CD14-positive monocyte (primary cell): Measurements from ENCODE around the gene CNOT11. TPM values are rescaled to one million over a fixed set of nuclear protein-coding genes. Genes with fewer than 3 reads are reported as not detected.

Experiments
- DNase-seq, 3 donors: peaks; one replicate each; pipeline ENCODE4 v3.0.0-alpha.2; 2011 to 2022
- H2AFZ ChIP-seq: 2 replicates; pipeline ENCODE4 v1.6.0; 2012; ENCODE audit warnings: mild to moderate bottlenecking, low read depth, low read length, inconsistent platforms; ENCODE audit not compliant: insufficient read depth, poor library complexity, severe bottlenecking
- H3K27ac ChIP-seq, 2 donors: 1 replicate in 1 of 2; 2 replicates in 1 of 2; pipeline ENCODE4 v1.5.1; 2012 to 2013; ENCODE audit warnings: low read length in 2 of 2, control low read depth in 1 of 2, inconsistent platforms in 1 of 2, low read depth in 1 of 2, mild to moderate bottlenecking in 1 of 2
- H3K27me3 ChIP-seq, 2 donors: one replicate each; pipeline versions ENCODE4 v1.6.0 to v1.6.1; 2011 to 2013; ENCODE audit warnings: low read length in 2 of 2; ENCODE audit not compliant: control insufficient read depth in 2 of 2, insufficient read depth in 2 of 2
- H3K36me3 ChIP-seq, 2 donors: replicated peaks in 1 of 2; 1 replicate in 1 of 2; 2 replicates in 1 of 2; pipeline versions ENCODE4 v1.5.1 to v1.6.1; 2012 to 2013; ENCODE audit warnings: low read length in 2 of 2, control low read depth in 1 of 2, inconsistent platforms in 1 of 2, mild to moderate bottlenecking in 1 of 2; ENCODE audit not compliant: insufficient read depth in 2 of 2, control insufficient read depth in 1 of 2
- H3K4me1 ChIP-seq, 2 donors: 1 replicate in 1 of 2; 2 replicates in 1 of 2; pipeline versions ENCODE4 v1.5.1 to v1.6.1; 2012 to 2013; ENCODE audit warnings: low read length in 2 of 2, control low read depth in 1 of 2, inconsistent platforms in 1 of 2, mild to moderate bottlenecking in 1 of 2, moderate library complexity in 1 of 2; ENCODE audit not compliant: insufficient read depth in 2 of 2, control insufficient read depth in 1 of 2
- H3K4me2 ChIP-seq: replicated peaks from 2 replicates; pipeline ENCODE3; 2012; ENCODE audit warnings: low read length, moderate library complexity, mild to moderate bottlenecking; ENCODE audit not compliant: poor library complexity, severe bottlenecking; ENCODE audit errors: extremely low read depth
- H3K4me3 ChIP-seq, 3 experiments: fragments of 200-600 bp in 1 of 3; sonication (generic) in 1 of 3; replicated peaks in 1 of 3; 1 replicate in 2 of 3; 2 replicates in 1 of 3; pipeline ENCODE4 v1.5.1; 2011 to 2013; ENCODE audit warnings: low read length in 3 of 3, mild to moderate bottlenecking in 3 of 3, control low read depth in 2 of 3, low read depth in 2 of 3, inconsistent platforms in 1 of 3, moderate library complexity in 1 of 3
- H3K79me2 ChIP-seq: 2 replicates; pipeline ENCODE4 v1.6.0; 2012; ENCODE audit warnings: mild to moderate bottlenecking, control low read depth, inconsistent platforms, low read length, moderate library complexity; ENCODE audit not compliant: insufficient read depth
- H3K9ac ChIP-seq: 2 replicates; pipeline ENCODE4 v1.6.0; 2017; ENCODE audit warnings: low read length, mild to moderate bottlenecking; ENCODE audit not compliant: insufficient read depth, poor library complexity, severe bottlenecking
- H3K9me3 ChIP-seq, 2 donors: replicated peaks in 1 of 2; 1 replicate in 1 of 2; 2 replicates in 1 of 2; pipeline versions ENCODE4 v1.5.1 to v1.6.1; 2012 to 2013; ENCODE audit warnings: low read length in 2 of 2, control low read depth in 1 of 2; ENCODE audit not compliant: control insufficient read depth in 1 of 2, insufficient read depth in 1 of 2
- H4K20me1 ChIP-seq: 2 replicates; pipeline ENCODE4 v1.6.0; 2012; ENCODE audit warnings: mild to moderate bottlenecking, low read length, control low read depth, moderate library complexity; ENCODE audit not compliant: insufficient read depth
- H3K27ac Mint-ChIP-seq, 7 donors: one replicate each; pipeline ENCODE4 v1.8.0; 2020; ENCODE audit warnings: mild to moderate bottlenecking in 7 of 7, mixed read lengths in 7 of 7, moderate library complexity in 6 of 7, inconsistent platforms in 2 of 7
- H3K27me3 Mint-ChIP-seq, 3 donors: one replicate each; pipeline ENCODE4 v1.8.0; 2021 to 2022; ENCODE audit warnings: low read depth in 3 of 3, mild to moderate bottlenecking in 3 of 3, mixed read lengths in 3 of 3, moderate library complexity in 3 of 3, inconsistent platforms in 1 of 3
- H3K36me3 Mint-ChIP-seq, 2 donors: one replicate each; pipeline ENCODE4 v1.8.0; 2020; ENCODE audit warnings: mixed read lengths in 2 of 2, inconsistent platforms in 1 of 2, mild to moderate bottlenecking in 1 of 2
- H3K4me1 Mint-ChIP-seq: one replicate; pipeline ENCODE4 v1.8.0; 2020; ENCODE audit warnings: mild to moderate bottlenecking, mixed read lengths
- H3K4me3 Mint-ChIP-seq, 2 donors: one replicate each; pipeline ENCODE4 v1.8.0; 2020; ENCODE audit warnings: mild to moderate bottlenecking in 2 of 2, mixed read lengths in 2 of 2, moderate library complexity in 1 of 2
- H3K9me3 Mint-ChIP-seq, 7 donors: one replicate each; pipeline ENCODE4 v1.8.0; 2020 to 2022; ENCODE audit warnings: mixed read lengths in 7 of 7, mild to moderate bottlenecking in 6 of 7, moderate library complexity in 6 of 7, inconsistent platforms in 2 of 7
- WGBS: methylation state at CpG from one replicate; pipeline ENCODE4 v1.1.5; 2013; ENCODE audit warnings: missing lambda C conversion rate; ENCODE audit not compliant: insufficient coverage; 5-methylcytosine and 5-hydroxymethylcytosine counted together
- intact Hi-C, 2 donors: fragments of 100-400 bp; cut with micrococcal nuclease; formaldehyde crosslinking; loops; one replicate each; pipeline versions ENCODE4 v1.15.0 to v1.15.1; 2023
- polyA plus RNA-seq, 3 donors: library from polyadenylated mRNA; depleted of rRNA in 1 of 3; unstranded in 2 of 3; stranded (reverse) in 1 of 3; fragments of 300-500 nt in 2 of 3; fragments of >200 nt in 1 of 3; fragmentation: Illumina TruSeq in 2 of 3; gene quantifications; 1 replicate in 2 of 3; 2 replicates in 1 of 3; pipeline ENCODE4 v1.2.3, GENCODE V29; 2012 to 2021
- TF ChIP-seq, protein P1 (sequence below): fragments of 200-600 bp; IDR thresholded peaks from one replicate; pipeline ENCODE4 v1.8.0; 2022; ENCODE audit warnings: antibody characterized with exemption, mild to moderate bottlenecking

Gene CNOT11
- polyA plus RNA-seq, 3 donors: 38.2 to 39.0 (median 38.4) TPM

DNA sequence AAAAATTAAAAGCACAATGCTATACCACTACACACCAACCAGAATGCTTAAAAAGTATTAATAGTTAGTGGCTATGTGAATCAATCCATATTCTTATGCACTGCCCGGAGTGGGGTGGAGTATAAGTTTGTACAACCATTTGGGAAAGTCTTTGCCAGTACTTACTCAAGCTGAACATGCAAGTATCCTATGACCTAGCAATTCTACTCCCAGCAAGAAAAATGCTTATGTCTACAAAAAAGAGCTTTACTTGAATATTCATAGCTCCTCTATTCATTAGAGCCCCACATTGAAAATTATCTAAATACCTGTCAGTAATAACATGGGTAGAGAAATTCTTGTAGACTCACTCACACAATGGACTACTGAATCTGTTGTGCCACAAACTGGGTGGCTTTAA lies 21.4 kb upstream of the CNOT11 start:
- Histone ChIP-seq H3K4me2 (no peak overlapping the region), H3K9me3 (peaks cover 4 to 25% of the 10 kb centered on the region in 2 donors), H2AFZ (no peak overlapping the region), H3K9ac (no peak overlapping the region), H3K27me3 (no peaks in the 10 kb centered on the region), H3K4me3 (no peak overlapping the region), H3K79me2 (no peaks in the 10 kb centered on the region), H3K4me1 (peaks cover 2 to 5% of the 10 kb centered on the region in 2 donors), H3K27ac (no peak overlapping the region), H3K36me3 (no peaks in the 10 kb centered on the region), H4K20me1 (no peaks in the 10 kb centered on the region)
- TF ChIP-seq, protein P1, sequence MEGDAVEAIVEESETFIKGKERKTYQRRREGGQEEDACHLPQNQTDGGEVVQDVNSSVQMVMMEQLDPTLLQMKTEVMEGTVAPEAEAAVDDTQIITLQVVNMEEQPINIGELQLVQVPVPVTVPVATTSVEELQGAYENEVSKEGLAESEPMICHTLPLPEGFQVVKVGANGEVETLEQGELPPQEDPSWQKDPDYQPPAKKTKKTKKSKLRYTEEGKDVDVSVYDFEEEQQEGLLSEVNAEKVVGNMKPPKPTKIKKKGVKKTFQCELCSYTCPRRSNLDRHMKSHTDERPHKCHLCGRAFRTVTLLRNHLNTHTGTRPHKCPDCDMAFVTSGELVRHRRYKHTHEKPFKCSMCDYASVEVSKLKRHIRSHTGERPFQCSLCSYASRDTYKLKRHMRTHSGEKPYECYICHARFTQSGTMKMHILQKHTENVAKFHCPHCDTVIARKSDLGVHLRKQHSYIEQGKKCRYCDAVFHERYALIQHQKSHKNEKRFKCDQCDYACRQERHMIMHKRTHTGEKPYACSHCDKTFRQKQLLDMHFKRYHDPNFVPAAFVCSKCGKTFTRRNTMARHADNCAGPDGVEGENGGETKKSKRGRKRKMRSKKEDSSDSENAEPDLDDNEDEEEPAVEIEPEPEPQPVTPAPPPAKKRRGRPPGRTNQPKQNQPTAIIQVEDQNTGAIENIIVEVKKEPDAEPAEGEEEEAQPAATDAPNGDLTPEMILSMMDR: no peak
- no CpG with 5 or more reads among the region's 1 CpG for WGBS
- Mint-ChIP-seq H3K4me1 (peaks cover 19% of the 10 kb centered on the region), H3K27me3 (no peaks in the 10 kb centered on the region), H3K27ac (peak overlapping the region in 1 of 7 donors; percentile 3), H3K9me3 (peaks cover 20 to 44% (median 34%) of the 10 kb centered on the region in 7 donors), H3K4me3 (no peak overlapping the region), H3K36me3 (peaks cover 0 to 6% of the 10 kb centered on the region in 2 donors)
- no peak for DNase-seq
- intact Hi-C loops: no loop called here

DNA sequence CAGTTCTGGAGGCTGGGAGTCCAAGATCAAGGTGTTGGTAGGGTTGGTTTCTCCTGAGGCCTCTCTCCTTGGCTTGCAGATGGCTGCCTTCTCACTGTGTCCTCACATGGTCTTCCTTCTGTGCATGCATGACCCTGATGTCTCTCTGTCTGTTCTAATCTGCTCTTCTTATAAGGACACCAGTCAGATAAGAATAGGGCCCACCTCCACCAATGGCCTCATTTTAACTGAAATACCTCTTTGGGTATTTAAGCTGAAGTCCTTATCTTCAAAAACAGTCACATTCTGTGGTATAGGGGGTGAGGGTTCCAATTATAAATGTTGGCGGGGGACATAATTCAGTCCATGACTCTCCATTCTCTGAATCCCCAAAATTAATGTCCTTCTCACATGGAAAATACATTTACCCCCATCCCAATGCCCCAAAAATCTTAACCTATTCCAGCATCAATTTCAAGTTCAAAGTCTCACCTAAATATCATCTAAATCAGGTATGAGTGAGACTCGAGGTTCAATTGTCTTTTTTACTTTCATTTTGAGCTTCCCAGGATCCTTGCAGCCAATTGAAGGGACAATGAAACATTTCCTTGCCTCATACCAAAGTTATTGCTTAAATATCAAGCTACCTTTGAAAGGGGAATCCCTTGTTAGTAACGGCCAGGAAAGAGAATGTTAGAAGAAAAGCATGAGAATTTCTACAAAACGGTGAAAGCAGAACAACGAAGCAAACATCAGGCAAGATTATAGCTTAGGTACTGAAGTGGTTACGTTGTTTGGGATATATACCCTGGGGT lies 20.6 kb upstream of the CNOT11 start:
- no peak overlapping the region for H3K4me2 ChIP-seq
- no peaks in the 10 kb centered on the region for H3K79me2 ChIP-seq
- Mint-ChIP-seq H3K27ac (no peak overlapping the region), H3K36me3 (peaks cover 0 to 6% of the 10 kb centered on the region in 2 donors), H3K4me3 (no peak overlapping the region), H3K4me1 (peaks cover 19% of the 10 kb centered on the region), H3K27me3 (no peaks in the 10 kb centered on the region), H3K9me3 (peaks cover 20 to 47% (median 37%) of the 10 kb centered on the region in 7 donors)
- peaks cover 0 to 5% of the 10 kb centered on the region in 2 donors for H3K4me1 ChIP-seq
- intact Hi-C loops: no loop called here
- 93% methylated on average over 3 of the region's 6 CpGs for WGBS
- no peak overlapping the region for H3K9ac ChIP-seq
- H4K20me1 ChIP-seq: no peaks in the 10 kb centered on the region
- H3K9me3 ChIP-seq: peaks cover 4 to 27% of the 10 kb centered on the region in 2 donors
- DNase-seq: no peak
- no peak overlapping the region for H3K27ac ChIP-seq
- no peaks in the 10 kb centered on the region for H3K36me3 ChIP-seq
- no peak overlapping the region for H2AFZ ChIP-seq
- H3K27me3 ChIP-seq: no peaks in the 10 kb centered on the region
- H3K4me3 ChIP-seq: no peak overlapping the region
- TF ChIP-seq, protein P1: no peak
